NB4 (cell line): ENCODE results near the gene SOX14.

Experiments used
- DNase-seq: peaks from one replicate; pipeline ENCODE4 v3.0.0; 2010; ENCODE audit warnings: low read depth
- H3K4me3 ChIP-seq: one replicate; pipeline ENCODE4 v1.5.1; 2011; ENCODE audit warnings: mild to moderate bottlenecking, low read depth, low read length, moderate library complexity
- MAX ChIP-seq: IDR thresholded peaks from 2 replicates; pipeline ENCODE4 v1.6.1; 2011; ENCODE audit warnings: low read depth, low read length
- MYC ChIP-seq: IDR thresholded peaks from 2 replicates; pipeline ENCODE4 v1.6.1; 2011; ENCODE audit warnings: low read depth, low read length
- POLR2A ChIP-seq: IDR thresholded peaks from 2 replicates; pipeline ENCODE4 v1.6.1; 2011; ENCODE audit warnings: mild to moderate bottlenecking; ENCODE audit not compliant: insufficient read length; ENCODE audit errors: extremely low read depth
- TF ChIP-seq, protein P1 (sequence below): IDR thresholded peaks from one replicate; pipeline ENCODE4 v1.5.1; 2012; ENCODE audit warnings: low read depth, low read length

The SOX14 gene

GRCh38 chr3:137787529-137787928 lies 23.4 kb downstream of the SOX14 start:
- TF ChIP-seq MYC (no peak), POLR2A (no peak), MAX (no peak)
- TF ChIP-seq, protein P1, sequence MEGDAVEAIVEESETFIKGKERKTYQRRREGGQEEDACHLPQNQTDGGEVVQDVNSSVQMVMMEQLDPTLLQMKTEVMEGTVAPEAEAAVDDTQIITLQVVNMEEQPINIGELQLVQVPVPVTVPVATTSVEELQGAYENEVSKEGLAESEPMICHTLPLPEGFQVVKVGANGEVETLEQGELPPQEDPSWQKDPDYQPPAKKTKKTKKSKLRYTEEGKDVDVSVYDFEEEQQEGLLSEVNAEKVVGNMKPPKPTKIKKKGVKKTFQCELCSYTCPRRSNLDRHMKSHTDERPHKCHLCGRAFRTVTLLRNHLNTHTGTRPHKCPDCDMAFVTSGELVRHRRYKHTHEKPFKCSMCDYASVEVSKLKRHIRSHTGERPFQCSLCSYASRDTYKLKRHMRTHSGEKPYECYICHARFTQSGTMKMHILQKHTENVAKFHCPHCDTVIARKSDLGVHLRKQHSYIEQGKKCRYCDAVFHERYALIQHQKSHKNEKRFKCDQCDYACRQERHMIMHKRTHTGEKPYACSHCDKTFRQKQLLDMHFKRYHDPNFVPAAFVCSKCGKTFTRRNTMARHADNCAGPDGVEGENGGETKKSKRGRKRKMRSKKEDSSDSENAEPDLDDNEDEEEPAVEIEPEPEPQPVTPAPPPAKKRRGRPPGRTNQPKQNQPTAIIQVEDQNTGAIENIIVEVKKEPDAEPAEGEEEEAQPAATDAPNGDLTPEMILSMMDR, result no peak
- DNase-seq, result no peak
- H3K4me3 ChIP-seq, result no peak overlapping the region

DNA sequence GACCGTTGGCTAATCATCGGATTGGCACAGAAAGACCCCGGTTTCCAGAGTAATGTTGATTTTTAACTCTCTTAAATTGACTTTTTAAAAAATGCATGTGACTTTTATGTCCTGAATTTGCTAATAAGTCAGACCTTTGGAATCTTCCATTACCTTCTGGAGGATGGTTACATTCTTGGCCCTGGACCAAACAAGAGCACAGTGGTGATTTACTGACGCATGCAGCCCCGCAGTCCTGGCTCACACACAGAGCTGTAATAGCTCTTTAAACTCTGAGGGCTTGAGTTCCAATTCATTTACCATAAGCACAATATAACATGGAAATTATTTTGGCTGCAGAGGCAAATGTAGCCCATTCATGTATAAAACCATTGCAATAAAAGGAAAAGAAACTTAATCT lies 25.1 kb downstream of the SOX14 start:
- DNase-seq, result no peak
- TF ChIP-seq MYC (no peak), POLR2A (no peak), MAX (no peak)
- TF ChIP-seq, protein P1, result no peak
- H3K4me3 ChIP-seq, result no peak overlapping the region

- peak; percentile 63 for DNase-seq
- TF ChIP-seq, protein P1, result peak; percentile 67
- TF ChIP-seq MAX, result no peak
- no peak overlapping the region for H3K4me3 ChIP-seq
Measured at GRCh38 chr3:137792626-137793271, 28.6 kb downstream of the SOX14 start.

DNA sequence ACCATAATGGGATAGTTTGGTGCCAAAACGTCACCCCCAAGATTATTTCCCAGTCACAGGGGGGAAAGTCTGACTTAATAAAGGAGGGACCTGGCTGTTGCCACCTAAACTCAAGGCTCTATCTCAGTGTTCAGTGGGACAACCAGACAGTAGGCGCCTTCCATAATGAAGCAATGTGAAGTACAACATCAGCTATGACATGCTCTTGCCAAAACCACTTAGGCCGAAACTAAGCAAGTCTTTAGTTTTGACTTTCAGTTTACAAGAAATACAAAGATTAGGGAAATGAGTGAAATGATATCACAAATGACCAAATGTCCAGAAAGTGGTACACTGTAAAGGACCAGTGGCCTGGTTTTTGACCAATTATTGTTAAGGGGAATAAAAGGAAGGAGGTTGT lies 32.9 kb downstream of the SOX14 start:
- TF ChIP-seq POLR2A (no peak), MYC (no peak), MAX (no peak)
- TF ChIP-seq, protein P1, result no peak
- DNase-seq, result no peak
- H3K4me3 ChIP-seq, result no peak overlapping the region

DNA sequence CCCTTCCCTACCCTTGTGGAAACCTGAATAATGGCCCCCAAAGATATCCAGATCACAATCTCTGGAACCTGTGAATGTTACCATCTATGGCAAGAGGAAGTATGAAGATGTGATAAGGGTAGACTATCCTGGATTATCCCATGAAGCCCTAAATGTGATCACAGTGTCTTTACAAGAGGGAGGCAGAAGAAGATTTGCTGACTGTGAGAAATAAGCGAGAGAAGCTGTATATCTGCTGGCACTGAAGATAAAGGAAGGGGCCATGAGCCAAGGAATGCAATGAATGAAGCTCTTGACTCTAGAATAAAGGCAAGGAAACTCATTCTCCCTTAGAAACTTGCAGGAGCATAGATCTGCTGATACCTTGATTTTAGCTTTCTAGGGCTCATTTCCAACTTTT lies 39.1 kb downstream of the SOX14 start:
- no peak for TF ChIP-seq MYC
- TF ChIP-seq POLR2A, result no peak
- TF ChIP-seq MAX, result no peak
- TF ChIP-seq, protein P1, result no peak
- no peak overlapping the region for H3K4me3 ChIP-seq
- no peak for DNase-seq

GRCh38 chr3:137807998-137808397 lies 43.9 kb downstream of the SOX14 start:
- TF ChIP-seq, protein P1, result no peak
- no peak for TF ChIP-seq POLR2A
- no peak for TF ChIP-seq MAX
- no peak for TF ChIP-seq MYC
- DNase-seq, result no peak
- H3K4me3 ChIP-seq, result no peak overlapping the region
